ENCODE results near the gene BORCS5.

- TF ChIP-seq CTCF (IDR thresholded peaks at IDR 0.05; ENCODE audit: control extremely low read depth in 1 of 3, insufficient read depth in 1 of 3, low read depth in 1 of 3, low read length in 3 of 3) = no peak
- TF ChIP-seq CBX5 (IDR thresholded peaks at IDR 0.05; ENCODE audit: low read depth, low read length) = no peak
- no peak for TF ChIP-seq BRCA1 (IDR thresholded peaks at IDR 0.05; ENCODE audit: low read depth, low read length)
- TF ChIP-seq MAFK (IDR thresholded peaks at IDR 0.05; ENCODE audit: low read depth, low read length) = no peak
- no peak for TF ChIP-seq HDAC2 (IDR thresholded peaks at IDR 0.05; ENCODE audit: borderline replicate concordance in 1 of 2, low read depth in 2 of 2, low read length in 2 of 2)
- TF ChIP-seq EZH2 (IDR thresholded peaks at IDR 0.05; ENCODE audit: low read depth, low read length, severe bottlenecking) = no peak
- TF ChIP-seq ZNF274 (IDR thresholded peaks at IDR 0.05; ENCODE audit: borderline replicate concordance, extremely low read depth, low read length) = no peak
- TF ChIP-seq BACH1 (IDR thresholded peaks at IDR 0.05; ENCODE audit: low read length) = no peak
- no peak for TF ChIP-seq GABPA (IDR thresholded peaks at IDR 0.05; ENCODE audit: borderline replicate concordance, insufficient read depth, low read length)
- no peak for TF ChIP-seq NRF1 (IDR thresholded peaks at IDR 0.05; ENCODE audit: low read depth, low read length)
- no peak for TF ChIP-seq SUZ12 (IDR thresholded peaks at IDR 0.05; ENCODE audit: low read length)
- no peak for TF ChIP-seq ATF2 (IDR thresholded peaks at IDR 0.05; ENCODE audit: low read length)
Observed at GRCh38 chr12:12445165-12445881, 88.4 kb downstream of the BORCS5 start.
